HepG2 (cell line): Measurements from ENCODE around the gene SPN.
"Not testable (repeated sequence)": the region's sequence is repeated elsewhere in the genome, so short reads cannot be mapped to it uniquely, and the experiment has no call there.

Source experiments
- CHD2 ChIP-seq: IDR thresholded peaks from 2 replicates; pipeline ENCODE4 v1.6.1; 2011; ENCODE audit warnings: low read depth, low read length, improper control_type of control experiment
- CREM ChIP-seq, 2 experiments: sonication (generic) in 1 of 2; formaldehyde crosslinking in 1 of 2; IDR thresholded peaks; 2 replicates each; pipeline versions ENCODE4 v1.4.0 to v1.6.1; 2016 to 2020; ENCODE audit warnings: antibody characterized with exemption in 1 of 2, mild to moderate bottlenecking in 1 of 2, missing genetic modification reagents in 1 of 2
- CTCF ChIP-seq: sonication (generic); formaldehyde crosslinking; IDR thresholded peaks from 2 replicates; pipeline ENCODE4 v1.5.0; 2020; ENCODE audit warnings: mild to moderate bottlenecking, missing genetic modification reagents, moderate library complexity
- ESRRA ChIP-seq: sonication (generic); formaldehyde crosslinking; IDR thresholded peaks from 2 replicates; pipeline ENCODE4 v1.5.1; 2020; ENCODE audit warnings: mild to moderate bottlenecking, low read depth, missing genetic modification reagents
- EZH2 ChIP-seq: conservative IDR thresholded peaks from 2 replicates; pipeline ENCODE4 v1.6.1; 2012; ENCODE audit warnings: mild to moderate bottlenecking, low read depth, low read length, moderate library complexity
- HIVEP1 ChIP-seq: sonication (generic); formaldehyde crosslinking; IDR thresholded peaks from 2 replicates; pipeline ENCODE4 v1.4.0; 2020; ENCODE audit warnings: mild to moderate bottlenecking, missing genetic modification reagents
- HNRNPL ChIP-seq: fragments of 200-400 bp; formaldehyde crosslinking; IDR thresholded peaks from 2 replicates; pipeline ENCODE4 v1.6.1; 2017; ENCODE audit warnings: mild to moderate bottlenecking, low read depth, low read length
- NFATC3 ChIP-seq: sonication (generic); formaldehyde crosslinking; IDR thresholded peaks from 2 replicates; pipeline ENCODE4 v1.5.1; 2020; ENCODE audit warnings: mild to moderate bottlenecking, missing genetic modification reagents
- NR2C2 ChIP-seq: sonication (generic); formaldehyde crosslinking; IDR thresholded peaks from 2 replicates; pipeline ENCODE4 v1.4.0; 2020; ENCODE audit warnings: missing genetic modification reagents, mild to moderate bottlenecking, moderate library complexity, borderline replicate concordance
- ONECUT2 ChIP-seq: sonication (generic); formaldehyde crosslinking; IDR thresholded peaks from 2 replicates; pipeline ENCODE4 v1.4.0; 2020; ENCODE audit warnings: missing genetic modification reagents
- TEAD3 ChIP-seq: optimal IDR thresholded peaks from 2 replicates; pipeline ENCODE3; 2016; ENCODE audit warnings: borderline replicate concordance
- THAP7 ChIP-seq: sonication (generic); formaldehyde crosslinking; IDR thresholded peaks from 2 replicates; pipeline ENCODE4 v1.8.1; 2023; ENCODE audit warnings: mild to moderate bottlenecking, missing genetic modification reagents
- ZNF333 ChIP-seq: sonication (generic); formaldehyde crosslinking; IDR thresholded peaks from 2 replicates; pipeline ENCODE4 v1.4.0; 2020; ENCODE audit warnings: mild to moderate bottlenecking, missing genetic modification reagents, borderline replicate concordance
- ZNF33B ChIP-seq: sonication (generic); formaldehyde crosslinking; IDR thresholded peaks from 2 replicates; pipeline ENCODE4 v1.5.1; 2020; ENCODE audit warnings: mild to moderate bottlenecking, missing genetic modification reagents

DNA sequence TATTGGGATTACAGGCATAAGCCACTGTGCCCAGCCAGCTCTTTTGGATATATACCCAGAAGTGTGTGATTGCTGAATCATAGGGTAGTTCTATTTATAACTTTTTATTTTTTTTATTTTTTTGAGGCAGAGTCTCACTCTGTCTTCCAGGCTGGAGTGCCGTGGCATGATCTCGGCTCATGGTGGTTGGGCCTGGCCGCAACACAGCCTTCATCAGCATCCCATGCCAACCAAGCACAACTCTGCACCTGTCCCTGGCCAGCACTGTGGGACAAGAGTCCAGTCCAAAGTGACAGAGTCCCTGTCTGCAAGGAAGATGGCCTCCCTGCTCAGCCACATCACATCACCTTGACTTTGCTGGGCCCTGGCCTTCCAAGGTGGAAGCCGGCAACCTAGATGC, 37.9 kb upstream of the SPN start:
- not testable (repeated sequence) for TF ChIP-seq CHD2; ONECUT2 (CRISPR knock-in tag); NFATC3 (CRISPR knock-in tag); ESRRA (CRISPR knock-in tag); THAP7 (CRISPR knock-in tag); HNRNPL; CREM (IDR thresholded peaks at IDR 0.05); CREM (CRISPR knock-in tag; IDR thresholded peaks at IDR 0.05); NR2C2 (CRISPR knock-in tag); ZNF333; ZNF33B; CTCF; EZH2; TEAD3 (CRISPR knock-in tag); HIVEP1 (CRISPR knock-in tag)
